ENCODE results near the gene SLC5A1. TPM values are rescaled to one million over a fixed set of nuclear protein-coding genes. Genes with fewer than 3 reads are reported as not detected.

The SLC5A1 gene
- total and polyA plus RNA-seq, 2 of the 8 experiments (the other 6 are each of a cell fraction or from before 2014, with no cell fraction given) = 0.06 TPM; not detected in 1

GRCh38 chr22:32000181-32000580 lies 42.9 kb upstream of the SLC5A1 start:
- no peaks in the 10 kb centered on the region for H3K79me1 ChIP-seq (ENCODE audit: low read depth, low read length)
- no peak for DNase-seq (ENCODE audit: low read depth in 1 of 2, low spot score in 2 of 2)
- ChIA-PET CTCF (ENCODE audit: partially characterized antibody) (no interaction called here), POLR2A (ENCODE audit: partially characterized antibody) (interaction anchor here (0.6 kb wide), 2 partner anchors 15 to 23 kb away, joined by 3 to 4 read pairs; no protein-coding TSS in a partner anchor)
- no peak for FAIRE-seq
- H3K27me3 ChIP-seq (replicated peaks in 1 of 4; ENCODE audit: control insufficient read depth in 3 of 4, extremely low read depth in 1 of 4, insufficient read depth in 3 of 4, low read length in 3 of 4) = no peaks in the 10 kb centered on the region
- H3K4me1 ChIP-seq (replicated peaks in 1 of 4; ENCODE audit: control insufficient read depth in 3 of 4, insufficient read depth in 4 of 4, low read length in 3 of 4) = no peaks in the 10 kb centered on the region
- no peak overlapping the region for H3K56ac ChIP-seq (replicated peaks; ENCODE audit: insufficient read length, low read depth, low read length)
- no peak overlapping the region for H4K5ac ChIP-seq (ENCODE audit: insufficient read length, low read depth, low read length)
- no peak overlapping the region for H3K18ac ChIP-seq (ENCODE audit: extremely low read depth, low read length)
- no peak overlapping the region for H3K4me2 ChIP-seq (ENCODE audit: insufficient read depth in 1 of 2, low read depth in 2 of 2, low read length in 2 of 2)
- H2BK12ac ChIP-seq (ENCODE audit: low read depth, low read length) = no peak overlapping the region
- no peak overlapping the region for H2BK120ac ChIP-seq (replicated peaks; ENCODE audit: low read depth, low read length)
- H3K23me2 ChIP-seq (ENCODE audit: low read depth, low read length) = no peaks in the 10 kb centered on the region
- no peaks in the 10 kb centered on the region for H3K36me3 ChIP-seq (ENCODE audit: control insufficient read depth in 2 of 4, insufficient read depth in 4 of 4, low read length in 3 of 4)
- H3K14ac ChIP-seq (ENCODE audit: insufficient read length) = no peak overlapping the region
- H2AFZ ChIP-seq (ENCODE audit: low read length) = no peak overlapping the region
- H4K91ac ChIP-seq (replicated peaks; ENCODE audit: insufficient read length, low read length) = no peak overlapping the region
- H3K27ac ChIP-seq (ENCODE audit: low read depth, low read length) = no peak overlapping the region
- no peaks in the 10 kb centered on the region for H4K20me1 ChIP-seq (replicated peaks in 1 of 2; ENCODE audit: control insufficient read depth in 1 of 2, insufficient read depth in 2 of 2, low read length in 2 of 2)
- no peak overlapping the region for H3K4ac ChIP-seq (replicated peaks; ENCODE audit: insufficient read length, low read depth, low read length)
- no peak overlapping the region for H2BK15ac ChIP-seq (ENCODE audit: low read length)
- H3K9ac ChIP-seq (replicated peaks in 1 of 4; ENCODE audit: extremely low read depth in 1 of 4, low read depth in 3 of 4, low read length in 3 of 4) = no peak overlapping the region
- H2BK5ac ChIP-seq (ENCODE audit: low read depth, low read length) = no peak overlapping the region
- H4K8ac ChIP-seq (ENCODE audit: extremely low read depth, insufficient read depth, low read length) = no peak overlapping the region
- H2BK20ac ChIP-seq (ENCODE audit: low read length) = no peak overlapping the region
- no peak overlapping the region for H2AK5ac ChIP-seq (ENCODE audit: low read depth, low read length)
- WGBS, 2 experiments (ENCODE audit: extremely low coverage in 1 of 2, insufficient coverage in 1 of 2, insufficient read length in 1 of 2, insufficient replicate concordance in 2 of 2, low coverage in 1 of 2, low lambda C conversion rate in 2 of 2, missing lambda C conversion rate in 1 of 2) = 92% methylated on average over 1 of the region's 1 CpG; no CpG with 5 or more reads in 1 of the 2 experiments
- H3K4me3 ChIP-seq (ENCODE audit: extremely low read depth in 1 of 4, insufficient read depth in 2 of 4, low read depth in 3 of 4, low read length in 4 of 4) = no peak overlapping the region
- no peaks in the 10 kb centered on the region for H3K79me2 ChIP-seq (ENCODE audit: control insufficient read depth in 1 of 2, insufficient read depth in 2 of 2, low read length in 2 of 2)
- H3K23ac ChIP-seq (ENCODE audit: insufficient read length) = no peak overlapping the region
- H3K9me3 ChIP-seq (ENCODE audit: insufficient read depth in 2 of 2, low read depth in 1 of 2, low read length in 1 of 2) = no peaks in the 10 kb centered on the region
- no peak for TF ChIP-seq TEAD4 (IDR thresholded peaks at IDR 0.05; ENCODE audit: low read depth, low read length)
- TF ChIP-seq RNF2 (IDR thresholded peaks at IDR 0.05; ENCODE audit: borderline replicate concordance, low read depth, low read length, missing control alignments, poor library complexity, severe bottlenecking) = no peak
- TF ChIP-seq CTBP2 (IDR thresholded peaks at IDR 0.05; ENCODE audit: borderline replicate concordance, insufficient read depth, insufficient read length, low read length) = no peak
- no peak for TF ChIP-seq TCF12 (IDR thresholded peaks at IDR 0.05; ENCODE audit: low read depth, low read length)
- no peak for TF ChIP-seq SIN3A (conservative IDR thresholded peaks at IDR 0.05 in 1 of 2, IDR thresholded peaks at IDR 0.05 in 1 of 2; ENCODE audit: low read depth in 1 of 2, low read length in 2 of 2)
- TF ChIP-seq CTCF (IDR thresholded peaks at IDR 0.05; ENCODE audit: control extremely low read depth in 1 of 3, insufficient read depth in 1 of 3, low read depth in 1 of 3, low read length in 3 of 3) = no peak
- TF ChIP-seq RXRA (IDR thresholded peaks at IDR 0.05; ENCODE audit: insufficient read depth, low read depth, low read length) = no peak
- TF ChIP-seq RFX5 (IDR thresholded peaks at IDR 0.05; ENCODE audit: borderline replicate concordance, low read depth, low read length) = no peak
- no peak for TF ChIP-seq CEBPB (IDR thresholded peaks at IDR 0.05; ENCODE audit: low read depth, low read length)
- TF ChIP-seq ATF3 (IDR thresholded peaks at IDR 0.05; ENCODE audit: insufficient read depth, low read depth, low read length) = no peak
- no peak for TF ChIP-seq JUND (IDR thresholded peaks at IDR 0.05; ENCODE audit: low read length)

Measured in H1 (cell line).